Epithelial cell of proximal tubule (primary cell): Measurements from ENCODE around the gene TMEM151A. TPM values are rescaled to one million over a fixed set of nuclear protein-coding genes. Genes with fewer than 3 reads are reported as not detected.

Experiments
- DNase-seq: peaks from one replicate; pipeline ENCODE4 v3.0.0-alpha.2; 2011; ENCODE audit warnings: low read depth
- H3K4me3 ChIP-seq: 2 replicates; pipeline ENCODE4 v1.5.1; 2011; ENCODE audit warnings: low read depth, mild to moderate bottlenecking, low read length
- CTCF ChIP-seq: conservative IDR thresholded peaks from 2 replicates; pipeline ENCODE4 v1.5.1; 2012; ENCODE audit warnings: low read depth, mild to moderate bottlenecking, low read length
- total RNA-seq: library from RNA; depleted of rRNA; stranded (reverse); fragments of >200 nt; gene quantifications from 2 replicates; pipeline ENCODE4 v1.2.3, GENCODE V29; 2015

The TMEM151A gene
- total RNA-seq, 1 donor from 2014 or later, result 0.58 TPM

- TF ChIP-seq CTCF, result no peak
- H3K4me3 ChIP-seq, result no peak overlapping the region
Measured at GRCh38 chr11:66283461-66284105, 8.1 kb upstream of the TMEM151A start.

DNA sequence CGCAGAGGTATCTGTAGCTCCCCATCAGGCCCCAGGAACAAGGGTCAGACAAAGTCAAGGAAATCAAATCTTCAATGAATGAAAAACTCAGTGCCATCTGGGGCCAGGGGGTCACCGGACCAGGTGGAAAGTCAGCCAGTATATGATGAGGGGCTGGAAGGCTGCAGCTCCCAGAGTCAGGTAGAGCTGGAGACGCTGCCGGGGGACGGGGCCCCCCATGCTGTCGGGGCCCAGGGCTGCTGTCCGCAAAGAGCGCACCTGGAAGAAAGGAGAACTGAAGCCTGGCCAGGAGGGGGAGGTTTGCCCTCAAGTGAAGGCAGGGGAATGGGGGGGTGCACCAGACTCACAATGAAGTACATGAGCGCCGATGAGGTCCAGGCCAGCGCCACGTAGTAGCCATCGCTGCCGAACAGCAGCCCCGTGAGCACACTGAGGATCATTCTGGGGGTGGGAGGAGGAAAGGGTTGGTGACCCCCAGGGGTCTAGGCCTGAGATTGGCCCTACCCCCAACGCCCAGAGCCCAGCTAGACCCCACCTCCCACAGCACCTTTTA, 7.1 kb upstream of the TMEM151A start:
- no peak for TF ChIP-seq CTCF
- no peak overlapping the region for H3K4me3 ChIP-seq
- no peak for DNase-seq

More at GRCh38 chr11:66283461-66284105, 8.1 kb upstream of the TMEM151A start:
- no peak for DNase-seq

DNA sequence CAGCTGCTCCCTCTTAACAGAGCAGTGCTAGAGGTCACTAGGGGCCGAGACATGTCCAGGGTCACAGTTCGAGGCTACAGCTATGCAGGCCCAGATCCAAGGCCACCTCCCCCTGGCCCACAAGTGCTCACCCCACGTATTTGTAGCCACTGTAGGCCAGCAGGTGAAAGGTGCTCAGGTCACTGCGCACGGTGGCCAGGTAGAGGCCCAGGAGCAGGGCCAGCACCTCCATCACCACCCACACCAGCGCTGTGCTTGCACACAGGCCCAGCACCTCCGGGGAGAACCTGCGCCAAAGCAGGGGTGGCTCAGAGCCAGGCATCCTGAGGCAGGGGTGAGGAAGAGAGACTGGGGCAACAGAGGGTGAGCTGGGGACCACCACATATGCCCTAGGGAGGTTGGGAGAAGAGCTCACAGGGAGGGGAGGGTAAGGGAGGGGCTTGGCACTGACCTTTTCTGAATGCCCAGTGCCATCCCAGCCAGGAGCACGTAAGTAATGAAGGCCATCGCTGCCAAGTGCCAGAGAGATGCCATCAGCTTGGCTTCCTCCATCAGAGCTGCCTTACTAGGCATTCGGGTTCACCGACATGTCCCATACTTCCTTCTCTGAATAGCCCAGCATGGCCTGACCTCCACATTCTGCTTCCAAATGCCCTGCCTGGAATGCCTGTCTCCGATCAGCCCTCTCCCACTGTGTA, 6.3 kb upstream of the TMEM151A start:
- DNase-seq, result no peak
- TF ChIP-seq CTCF, result no peak
- no peak overlapping the region for H3K4me3 ChIP-seq

- DNase-seq, result no peak
- no peak for TF ChIP-seq CTCF
- H3K4me3 ChIP-seq, result no peak overlapping the region
Measured at GRCh38 chr11:66286699-66287098, 5.0 kb upstream of the TMEM151A start.

- H3K4me3 ChIP-seq, result no peak overlapping the region
- no peak for DNase-seq
- TF ChIP-seq CTCF, result no peak
Measured at GRCh38 chr11:66287211-66287888, 4.3 kb upstream of the TMEM151A start.

DNA sequence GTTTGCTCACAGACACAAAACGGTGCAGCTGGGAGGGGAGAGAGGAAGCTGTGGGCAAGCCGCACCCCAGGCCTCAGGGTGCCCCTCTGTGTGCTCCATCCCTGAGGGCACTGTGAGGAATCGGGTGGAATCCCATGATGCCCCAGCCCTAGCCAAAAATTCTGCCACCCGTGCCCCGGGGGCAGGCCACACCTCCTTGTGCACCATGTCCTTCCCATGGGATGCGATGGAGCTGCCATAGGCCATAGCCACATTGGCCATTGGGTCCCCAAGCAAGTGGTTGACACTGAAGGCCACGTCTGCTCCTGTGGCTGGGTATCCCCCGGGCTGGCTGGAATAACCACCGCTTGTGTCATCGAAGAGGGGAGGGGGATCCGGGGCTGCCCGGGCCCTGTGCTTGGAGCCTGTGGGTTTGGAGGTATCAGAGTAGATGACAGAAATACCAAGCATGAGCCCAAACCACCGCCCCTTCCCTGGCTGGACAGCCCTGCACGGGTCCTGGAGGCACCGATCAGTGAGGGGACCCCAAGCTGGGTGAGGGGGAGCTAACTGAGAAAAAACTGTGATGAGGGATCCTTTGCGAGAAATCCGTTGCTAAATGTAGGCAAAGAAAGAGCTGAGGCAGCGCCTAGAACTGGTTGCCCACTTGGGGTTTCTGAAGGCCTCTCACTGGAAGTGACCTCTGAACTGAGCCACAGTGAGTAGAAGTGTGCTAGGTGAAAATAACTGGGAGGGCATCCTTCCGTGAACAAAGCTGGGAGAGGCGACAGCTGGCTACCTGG, 3.6 kb upstream of the TMEM151A start:
- TF ChIP-seq CTCF, result no peak
- H3K4me3 ChIP-seq, result peak overlapping the region; percentile 94
- DNase-seq, result no peak
